GM18502 (cell line): ENCODE data around the gene EFNA3.

Experiments
- ATAC-seq: cut with Tn5 transposase; IDR thresholded peaks from one replicate; pipeline ENCODE4 v1.9.1; 2021; ENCODE audit warnings: mild to moderate bottlenecking; ENCODE audit not compliant: unreplicated experiment, poor library complexity

EFNA3 gene

GRCh38 chr1:155127967-155128754 lies 49.5 kb downstream of the EFNA3 start:
- no peak for ATAC-seq

GRCh38 chr1:155128755-155129473 lies 50.3 kb downstream of the EFNA3 start:
- ATAC-seq: no peak

DNA sequence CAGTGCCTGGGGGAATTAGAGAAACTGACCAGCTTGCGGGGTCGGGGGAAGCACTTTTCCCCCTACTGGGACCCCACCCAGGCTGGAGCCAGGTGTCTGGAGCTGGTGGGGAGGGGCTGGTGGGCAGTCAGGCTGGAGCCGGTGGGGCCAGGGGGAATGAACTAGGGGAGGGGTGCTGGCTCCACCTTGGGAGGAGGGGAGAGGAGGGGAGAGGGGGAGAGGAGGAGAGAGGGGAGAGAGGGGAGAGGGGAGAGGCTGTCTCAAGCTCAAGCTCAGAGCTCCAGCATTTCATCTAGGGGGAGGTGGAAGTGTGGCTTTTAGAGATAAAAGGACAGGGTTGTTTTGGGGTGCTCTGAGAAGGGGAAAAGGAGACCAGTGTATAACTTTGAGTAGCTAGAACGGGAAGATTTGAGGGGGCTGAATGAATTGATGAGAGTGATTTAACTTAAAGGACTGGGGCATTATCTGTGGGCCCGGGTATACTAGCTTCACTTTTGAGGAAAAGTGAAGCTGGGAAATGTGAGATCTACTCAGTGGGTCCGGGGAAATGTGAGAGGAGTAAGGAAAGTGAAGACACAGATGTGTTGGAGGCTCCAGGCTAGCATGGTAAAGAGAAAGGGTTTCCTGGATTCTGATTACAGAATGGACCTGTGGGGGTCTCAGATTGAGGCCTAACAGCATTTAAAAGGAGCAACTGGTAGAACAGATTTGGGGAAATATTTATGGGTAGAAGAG lies 51.8 kb downstream of the EFNA3 start:
- ATAC-seq: no peak

GRCh38 chr1:155131285-155131684 lies 52.6 kb downstream of the EFNA3 start:
- ATAC-seq: no peak

DNA sequence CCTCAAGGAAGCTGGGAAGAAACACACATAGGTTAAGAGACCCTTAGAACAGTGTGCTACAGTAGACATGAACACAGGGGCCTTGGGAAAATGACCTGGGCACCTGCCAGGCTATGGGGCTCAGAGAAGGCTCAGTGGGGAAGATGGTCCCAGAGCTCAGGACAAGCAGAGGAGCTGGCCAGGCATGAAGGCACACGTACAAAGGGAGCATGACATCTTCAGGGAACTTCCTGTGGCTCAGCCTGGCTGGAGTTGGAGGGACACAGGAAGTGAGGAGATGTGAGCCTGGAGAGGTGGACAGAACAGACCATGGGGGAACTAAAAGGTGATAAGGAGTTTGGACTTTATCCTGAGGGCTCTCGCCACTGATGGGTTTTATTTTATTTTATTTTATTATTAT lies 53.2 kb downstream of the EFNA3 start:
- ATAC-seq: no peak

GRCh38 chr1:155133799-155134281 lies 55.2 kb downstream of the EFNA3 start:
- ATAC-seq: no peak

GRCh38 chr1:155134322-155134721 lies 55.7 kb downstream of the EFNA3 start:
- no peak for ATAC-seq

GRCh38 chr1:155134880-155135414 lies 56.3 kb downstream of the EFNA3 start:
- no peak for ATAC-seq

GRCh38 chr1:155135415-155136028 lies 56.9 kb downstream of the EFNA3 start, which contains the start of gene SLC50A1:
Gene SLC50A1, plus strand, starts transcription at chr1:155135852. Its CDS starts 60 bp downstream, at chr1:155135912.
- ATAC-seq: peak; percentile 78

DNA sequence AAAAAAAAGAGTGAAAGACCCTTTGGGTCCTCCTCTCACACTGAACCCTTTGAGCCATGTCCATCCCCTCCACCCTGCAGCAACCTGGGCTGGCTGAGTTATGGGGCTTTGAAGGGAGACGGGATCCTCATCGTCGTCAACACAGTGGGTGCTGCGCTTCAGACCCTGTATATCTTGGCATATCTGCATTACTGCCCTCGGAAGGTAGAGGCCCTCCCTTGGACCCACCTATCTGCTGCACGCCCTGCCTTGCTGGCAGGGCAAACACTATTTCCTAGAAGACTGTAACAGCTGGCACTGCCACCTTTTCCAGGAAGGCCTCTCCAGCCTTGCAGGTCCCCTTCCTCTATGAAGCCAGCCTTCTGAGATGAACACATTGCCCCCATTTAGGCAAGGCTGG lies 58.1 kb downstream of the EFNA3 start:
- ATAC-seq: no peak
